ENCODE data around the gene FMO1.
A peak's percentile ranks its signal among the peaks of the same experiment; 100 is the strongest.

DNA sequence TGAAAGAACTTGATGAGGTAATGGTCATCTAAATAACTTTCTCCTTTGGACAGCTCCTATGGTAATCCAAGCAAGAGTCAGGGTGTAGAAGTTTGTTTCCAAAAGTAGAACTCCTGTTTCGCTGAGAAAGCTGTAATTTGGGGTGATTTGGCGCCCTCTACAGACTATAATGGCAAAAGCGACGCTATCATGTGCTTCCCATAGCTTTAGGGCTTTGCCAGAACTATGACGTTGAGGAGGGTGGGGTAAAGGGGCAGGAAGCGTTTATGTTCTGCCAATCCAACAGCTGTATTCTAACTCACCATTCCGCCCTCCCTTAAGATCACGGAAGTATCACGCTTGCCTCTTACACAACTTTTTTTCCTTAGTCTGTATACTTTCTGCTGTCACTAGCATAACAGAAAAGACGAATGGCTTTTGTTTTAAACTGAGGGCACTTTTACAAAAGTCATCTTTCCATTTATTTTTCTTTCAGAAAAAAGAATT lies 65.6 kb downstream of the FMO1 start, which contains the start of gene FMO4:
- TF ChIP-seq EZH2 (IDR thresholded peaks at IDR 0.05; ENCODE audit: borderline replicate concordance, low read length) = no peak
- TF ChIP-seq, protein P1, sequence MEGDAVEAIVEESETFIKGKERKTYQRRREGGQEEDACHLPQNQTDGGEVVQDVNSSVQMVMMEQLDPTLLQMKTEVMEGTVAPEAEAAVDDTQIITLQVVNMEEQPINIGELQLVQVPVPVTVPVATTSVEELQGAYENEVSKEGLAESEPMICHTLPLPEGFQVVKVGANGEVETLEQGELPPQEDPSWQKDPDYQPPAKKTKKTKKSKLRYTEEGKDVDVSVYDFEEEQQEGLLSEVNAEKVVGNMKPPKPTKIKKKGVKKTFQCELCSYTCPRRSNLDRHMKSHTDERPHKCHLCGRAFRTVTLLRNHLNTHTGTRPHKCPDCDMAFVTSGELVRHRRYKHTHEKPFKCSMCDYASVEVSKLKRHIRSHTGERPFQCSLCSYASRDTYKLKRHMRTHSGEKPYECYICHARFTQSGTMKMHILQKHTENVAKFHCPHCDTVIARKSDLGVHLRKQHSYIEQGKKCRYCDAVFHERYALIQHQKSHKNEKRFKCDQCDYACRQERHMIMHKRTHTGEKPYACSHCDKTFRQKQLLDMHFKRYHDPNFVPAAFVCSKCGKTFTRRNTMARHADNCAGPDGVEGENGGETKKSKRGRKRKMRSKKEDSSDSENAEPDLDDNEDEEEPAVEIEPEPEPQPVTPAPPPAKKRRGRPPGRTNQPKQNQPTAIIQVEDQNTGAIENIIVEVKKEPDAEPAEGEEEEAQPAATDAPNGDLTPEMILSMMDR (conservative IDR thresholded peaks at IDR 0.05 in 1 of 2, IDR thresholded peaks at IDR 0.05 in 1 of 2; ENCODE audit: extremely low read depth in 1 of 2, insufficient read depth in 1 of 2, low read depth in 1 of 2, low read length in 2 of 2) = peak; percentile 74 to 86

All from mammary epithelial cell (primary cell).